GM13977 (cell line): ENCODE measurements around the gene MTG1.

Source experiments
- DNase-seq: peaks from one replicate; pipeline ENCODE4 v3.0.0; 2012; ENCODE audit warnings: low spot score
- in situ Hi-C: fragments of 300-500 bp; cut with MboI; formaldehyde crosslinking; loops from one replicate; pipeline ENCODE4 v1.12.0; 2022; ENCODE audit warnings: low sequenced_read_pairs, low pct_unique_long_range_greater_than_20kb, mixed read lengths, inconsistent platforms; ENCODE audit not compliant: unreplicated experiment
- TF ChIP-seq, protein P1 (sequence below): IDR thresholded peaks from 2 replicates; pipeline ENCODE4 v1.5.1; 2012; ENCODE audit warnings: mild to moderate bottlenecking, control low read depth; ENCODE audit not compliant: insufficient read depth; ENCODE audit errors: extremely low read depth, missing control alignments

Gene MTG1

DNA sequence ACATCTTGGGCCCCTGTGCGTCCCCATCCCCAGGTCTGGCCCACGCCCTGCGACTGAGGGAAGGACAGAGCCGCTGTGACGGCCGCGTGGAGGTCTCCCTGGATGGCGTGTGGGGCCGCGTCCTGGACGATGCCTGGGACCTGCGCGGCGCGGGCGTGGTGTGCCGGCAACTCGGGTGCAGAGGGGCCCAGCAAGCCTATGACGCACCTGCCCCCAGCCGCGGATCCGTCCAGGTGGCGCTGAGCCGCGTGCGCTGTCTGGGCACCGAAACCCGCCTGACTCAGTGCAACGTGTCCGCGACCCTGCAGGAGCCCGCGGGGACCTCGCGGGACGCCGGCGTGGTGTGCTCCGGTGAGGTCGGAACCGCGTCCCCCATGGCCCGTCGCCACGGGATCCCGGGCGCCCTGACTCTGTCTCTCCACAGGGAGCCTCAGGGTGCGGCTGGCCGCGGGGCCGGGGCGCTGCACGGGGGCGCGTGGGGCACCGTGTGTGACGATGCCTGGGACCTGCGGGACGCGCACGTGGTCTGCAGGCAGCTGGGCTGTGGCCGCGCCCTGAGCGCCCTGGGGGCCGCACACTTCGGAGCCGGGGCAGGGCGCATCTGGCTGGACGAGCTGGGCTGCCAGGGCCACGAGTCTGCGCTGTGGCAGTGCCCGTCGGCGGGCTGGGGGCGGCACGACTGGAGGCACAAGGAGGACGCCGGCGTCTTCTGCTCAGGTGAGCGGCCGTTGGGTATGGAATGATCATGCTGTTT is 65.7 kb downstream of the MTG1 start:
- DNase-seq: no peak
- TF ChIP-seq, protein P1, sequence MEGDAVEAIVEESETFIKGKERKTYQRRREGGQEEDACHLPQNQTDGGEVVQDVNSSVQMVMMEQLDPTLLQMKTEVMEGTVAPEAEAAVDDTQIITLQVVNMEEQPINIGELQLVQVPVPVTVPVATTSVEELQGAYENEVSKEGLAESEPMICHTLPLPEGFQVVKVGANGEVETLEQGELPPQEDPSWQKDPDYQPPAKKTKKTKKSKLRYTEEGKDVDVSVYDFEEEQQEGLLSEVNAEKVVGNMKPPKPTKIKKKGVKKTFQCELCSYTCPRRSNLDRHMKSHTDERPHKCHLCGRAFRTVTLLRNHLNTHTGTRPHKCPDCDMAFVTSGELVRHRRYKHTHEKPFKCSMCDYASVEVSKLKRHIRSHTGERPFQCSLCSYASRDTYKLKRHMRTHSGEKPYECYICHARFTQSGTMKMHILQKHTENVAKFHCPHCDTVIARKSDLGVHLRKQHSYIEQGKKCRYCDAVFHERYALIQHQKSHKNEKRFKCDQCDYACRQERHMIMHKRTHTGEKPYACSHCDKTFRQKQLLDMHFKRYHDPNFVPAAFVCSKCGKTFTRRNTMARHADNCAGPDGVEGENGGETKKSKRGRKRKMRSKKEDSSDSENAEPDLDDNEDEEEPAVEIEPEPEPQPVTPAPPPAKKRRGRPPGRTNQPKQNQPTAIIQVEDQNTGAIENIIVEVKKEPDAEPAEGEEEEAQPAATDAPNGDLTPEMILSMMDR: no peak
- in situ Hi-C loops: no loop called here

DNA sequence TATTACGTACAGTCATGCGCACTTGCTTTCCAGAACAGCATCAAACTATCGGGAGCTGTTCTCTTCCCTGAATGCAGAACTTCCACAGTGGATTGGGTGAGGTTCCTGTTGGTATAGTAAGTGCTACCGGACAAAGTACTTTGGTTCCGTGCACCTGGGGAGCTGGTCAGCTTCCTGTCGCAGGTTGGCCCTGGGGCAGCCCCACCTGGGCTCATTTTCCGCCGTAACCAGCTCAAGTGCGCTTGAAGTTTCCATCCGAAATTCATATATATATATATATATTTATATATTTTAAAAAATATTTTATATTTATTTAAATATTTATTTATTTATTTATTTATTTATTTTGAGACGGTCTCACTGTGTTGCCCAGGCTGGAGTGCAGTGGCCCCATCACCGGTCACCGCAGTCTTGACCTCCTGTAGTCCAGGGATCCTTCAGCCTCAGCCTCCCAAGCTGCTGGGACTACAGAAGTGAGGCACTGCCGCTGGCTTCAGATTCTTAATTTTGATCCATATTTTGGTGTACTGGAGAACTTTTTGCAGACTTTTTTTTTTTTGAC is 66.3 kb downstream of the MTG1 start:
- in situ Hi-C loops: no loop called here
- no peak for DNase-seq
- TF ChIP-seq, protein P1: no peak

DNA sequence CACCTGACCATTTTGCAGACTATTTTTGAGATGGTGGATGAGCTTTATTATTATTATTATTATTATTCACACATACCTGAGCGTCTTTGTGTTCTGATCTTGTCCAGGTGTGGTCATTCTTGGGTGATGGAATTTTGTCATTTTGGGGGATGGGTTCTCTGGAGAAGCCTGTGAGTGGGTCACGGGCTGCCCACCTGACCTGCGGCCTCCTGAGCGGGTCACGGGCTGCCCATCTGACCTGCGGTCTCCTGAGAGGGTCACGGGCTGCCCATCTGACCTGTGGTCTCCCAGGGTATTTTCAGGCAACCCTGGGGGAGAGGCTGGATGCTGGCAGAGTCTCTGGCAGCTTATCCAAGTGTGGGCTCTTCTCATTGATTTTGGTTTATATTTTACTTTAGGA is 67.1 kb downstream of the MTG1 start:
- TF ChIP-seq, protein P1: no peak
- DNase-seq: no peak
- in situ Hi-C loops: no loop called here

DNA sequence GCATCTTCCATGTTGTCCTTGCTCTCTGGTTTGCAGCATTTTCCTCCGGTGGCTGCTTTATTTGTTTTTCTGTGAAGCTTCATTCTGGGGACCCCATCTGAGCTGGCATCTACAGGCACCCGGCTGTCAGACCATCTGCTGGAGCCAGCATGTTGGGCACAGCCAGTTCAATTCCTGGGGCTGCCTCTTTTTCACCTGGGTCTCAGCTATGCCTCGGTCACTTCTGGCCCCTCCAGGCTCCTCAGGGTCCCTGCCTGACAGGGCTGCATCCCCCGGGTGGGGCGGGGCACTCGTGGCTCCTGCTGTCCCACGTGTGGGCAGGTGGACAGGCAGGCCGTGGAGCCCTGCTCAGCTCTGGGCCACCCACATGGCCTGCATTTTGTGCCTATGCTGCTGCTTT is 67.9 kb downstream of the MTG1 start:
- TF ChIP-seq, protein P1: no peak
- no peak for DNase-seq

DNA sequence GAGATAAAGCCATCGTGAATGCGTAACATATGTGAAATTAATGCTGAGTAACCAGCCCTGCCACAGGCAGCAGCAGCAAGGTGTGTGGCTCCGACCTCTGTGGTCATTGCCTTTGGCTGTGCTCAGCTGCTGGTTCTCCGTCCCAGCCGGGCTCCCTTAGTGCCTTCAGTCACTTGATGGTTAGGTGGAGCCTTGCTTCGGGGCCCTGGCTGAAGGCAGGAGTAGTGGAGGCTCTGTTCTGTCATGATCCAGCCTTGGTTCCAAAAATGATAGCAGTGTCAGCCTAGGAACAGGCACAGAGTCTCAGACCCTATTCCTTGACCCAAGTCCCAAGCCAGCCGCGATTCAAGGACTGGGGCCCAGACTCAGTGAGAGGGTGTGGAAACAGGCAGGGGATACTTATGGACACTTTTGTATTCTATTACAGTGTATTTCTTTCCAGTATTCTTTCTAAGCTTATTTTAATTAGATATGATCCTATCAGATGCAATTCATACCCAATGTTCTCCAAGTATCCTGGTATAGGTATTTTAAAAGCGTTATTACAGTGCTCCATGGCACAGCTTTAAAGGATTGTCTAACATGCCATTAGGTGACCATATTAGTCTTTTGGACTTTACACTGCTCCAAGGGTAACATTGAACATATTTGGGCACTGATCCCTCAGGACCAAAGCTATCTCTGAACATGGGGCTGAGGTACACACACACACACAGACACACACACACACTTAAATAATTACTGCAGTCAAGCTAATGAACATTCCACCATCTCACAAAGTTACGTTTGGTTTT is 68.8 kb downstream of the MTG1 start:
- in situ Hi-C loops: no loop called here
- DNase-seq: no peak
- TF ChIP-seq, protein P1: no peak

More for the DNA sequence above, 67.9 kb downstream of the MTG1 start:
- in situ Hi-C loops: no loop called here

DNA sequence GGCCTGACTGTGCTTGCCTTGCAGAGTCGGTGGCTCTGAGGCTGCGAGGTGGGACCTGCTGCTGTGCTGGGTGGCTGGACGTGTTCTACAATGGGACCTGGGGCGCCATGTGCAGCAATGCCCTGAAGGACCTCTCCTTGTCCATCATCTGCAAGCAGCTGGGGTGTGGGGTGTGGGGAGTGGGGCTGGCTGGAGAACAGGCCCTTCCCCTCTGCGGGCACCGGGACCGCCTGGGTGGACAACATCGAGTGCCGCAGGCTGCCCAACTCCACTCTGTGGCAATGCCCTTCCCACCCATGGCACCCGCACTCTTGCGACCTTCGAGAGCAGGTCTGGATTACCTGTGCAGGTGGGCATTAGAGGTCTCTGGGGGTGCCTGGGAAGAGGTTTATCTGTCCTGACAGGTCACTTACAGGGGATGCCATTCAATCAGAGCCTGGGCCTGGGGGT is 70.7 kb downstream of the MTG1 start:
- DNase-seq: no peak
- TF ChIP-seq, protein P1: no peak
- in situ Hi-C loops: no loop called here
